ENCODE measurements around the gene MAD1L1.

GRCh38 chr7:1767524-1767923 lies 465.2 kb downstream of the MAD1L1 start:
- TF ChIP-seq CTCF (conservative IDR thresholded peaks at IDR 0.05 in 1 of 2, IDR thresholded peaks at IDR 0.05 in 1 of 2; ENCODE audit: low read depth in 1 of 2, low read length in 2 of 2), result no peak
- TF ChIP-seq EZH2 (IDR thresholded peaks at IDR 0.05; ENCODE audit: low read length, missing control alignments), result no peak

Data from fibroblast of lung (primary cell).